OCI-LY1 (cell line): ENCODE measurements around the gene CHST11.

ENCODE experiments used
- EZH2 ChIP-seq: fragments of 200-600 bp; sonication (generic), shearing (Covaris generic); IDR thresholded peaks from 2 replicates; pipeline ENCODE4 v1.8.0; 2017; ENCODE audit warnings: borderline replicate concordance, mixed run types, mild to moderate bottlenecking, antibody characterized with exemption, low read length, moderate library complexity, mixed read lengths
- TF ChIP-seq, protein P1 (sequence below): fragments of 200-600 bp; sonication (generic), shearing (Covaris generic); IDR thresholded peaks from 2 replicates; pipeline ENCODE4 v1.5.1; 2017; ENCODE audit warnings: mild to moderate bottlenecking, antibody characterized with exemption, low read length, moderate library complexity, mixed read lengths

DNA sequence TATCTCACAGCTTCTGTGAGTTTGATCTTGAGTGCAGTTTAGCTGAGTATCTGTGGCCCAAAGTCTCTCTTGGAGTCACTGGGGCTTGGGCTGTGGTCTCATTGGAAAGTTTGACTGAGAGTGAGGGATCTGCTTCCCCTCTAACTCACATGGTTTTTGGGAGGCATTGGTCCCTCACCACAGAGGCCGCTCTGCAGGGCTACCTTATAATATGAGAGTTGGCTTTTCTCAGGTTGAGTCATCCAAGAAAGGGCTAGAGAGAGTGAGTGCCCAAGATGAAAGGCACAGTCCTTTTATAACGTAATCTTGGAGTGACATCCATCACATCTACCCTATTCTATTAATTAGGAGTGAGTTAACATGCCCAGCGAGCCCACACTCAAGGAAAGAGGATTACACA is 325.5 kb downstream of the CHST11 start:
- TF ChIP-seq, protein P1, sequence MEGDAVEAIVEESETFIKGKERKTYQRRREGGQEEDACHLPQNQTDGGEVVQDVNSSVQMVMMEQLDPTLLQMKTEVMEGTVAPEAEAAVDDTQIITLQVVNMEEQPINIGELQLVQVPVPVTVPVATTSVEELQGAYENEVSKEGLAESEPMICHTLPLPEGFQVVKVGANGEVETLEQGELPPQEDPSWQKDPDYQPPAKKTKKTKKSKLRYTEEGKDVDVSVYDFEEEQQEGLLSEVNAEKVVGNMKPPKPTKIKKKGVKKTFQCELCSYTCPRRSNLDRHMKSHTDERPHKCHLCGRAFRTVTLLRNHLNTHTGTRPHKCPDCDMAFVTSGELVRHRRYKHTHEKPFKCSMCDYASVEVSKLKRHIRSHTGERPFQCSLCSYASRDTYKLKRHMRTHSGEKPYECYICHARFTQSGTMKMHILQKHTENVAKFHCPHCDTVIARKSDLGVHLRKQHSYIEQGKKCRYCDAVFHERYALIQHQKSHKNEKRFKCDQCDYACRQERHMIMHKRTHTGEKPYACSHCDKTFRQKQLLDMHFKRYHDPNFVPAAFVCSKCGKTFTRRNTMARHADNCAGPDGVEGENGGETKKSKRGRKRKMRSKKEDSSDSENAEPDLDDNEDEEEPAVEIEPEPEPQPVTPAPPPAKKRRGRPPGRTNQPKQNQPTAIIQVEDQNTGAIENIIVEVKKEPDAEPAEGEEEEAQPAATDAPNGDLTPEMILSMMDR: no peak
- no peak for TF ChIP-seq EZH2
